Mammary epithelial cell (primary cell): ENCODE data around the gene PTGES2.

ENCODE experiments used
- EZH2 ChIP-seq: IDR thresholded peaks from 2 replicates; pipeline ENCODE4 v1.6.1; 2012; ENCODE audit warnings: low read length, inconsistent platforms, borderline replicate concordance
- TF ChIP-seq, protein P1 (sequence below), 2 donors: IDR thresholded peaks in 1 of 2; conservative IDR thresholded peaks in 1 of 2; 2 replicates each; pipeline ENCODE4 v1.5.1; 2011 to 2012; ENCODE audit warnings: inconsistent platforms in 2 of 2, low read length in 2 of 2, mild to moderate bottlenecking in 2 of 2, control low read depth in 1 of 2, low read depth in 1 of 2; ENCODE audit not compliant: insufficient read depth in 1 of 2; ENCODE audit errors: extremely low read depth in 1 of 2

GRCh38 chr9:128099932-128100491 is 27.5 kb downstream of the PTGES2 start:
- TF ChIP-seq, protein P1, sequence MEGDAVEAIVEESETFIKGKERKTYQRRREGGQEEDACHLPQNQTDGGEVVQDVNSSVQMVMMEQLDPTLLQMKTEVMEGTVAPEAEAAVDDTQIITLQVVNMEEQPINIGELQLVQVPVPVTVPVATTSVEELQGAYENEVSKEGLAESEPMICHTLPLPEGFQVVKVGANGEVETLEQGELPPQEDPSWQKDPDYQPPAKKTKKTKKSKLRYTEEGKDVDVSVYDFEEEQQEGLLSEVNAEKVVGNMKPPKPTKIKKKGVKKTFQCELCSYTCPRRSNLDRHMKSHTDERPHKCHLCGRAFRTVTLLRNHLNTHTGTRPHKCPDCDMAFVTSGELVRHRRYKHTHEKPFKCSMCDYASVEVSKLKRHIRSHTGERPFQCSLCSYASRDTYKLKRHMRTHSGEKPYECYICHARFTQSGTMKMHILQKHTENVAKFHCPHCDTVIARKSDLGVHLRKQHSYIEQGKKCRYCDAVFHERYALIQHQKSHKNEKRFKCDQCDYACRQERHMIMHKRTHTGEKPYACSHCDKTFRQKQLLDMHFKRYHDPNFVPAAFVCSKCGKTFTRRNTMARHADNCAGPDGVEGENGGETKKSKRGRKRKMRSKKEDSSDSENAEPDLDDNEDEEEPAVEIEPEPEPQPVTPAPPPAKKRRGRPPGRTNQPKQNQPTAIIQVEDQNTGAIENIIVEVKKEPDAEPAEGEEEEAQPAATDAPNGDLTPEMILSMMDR (conservative IDR thresholded peaks at IDR 0.05 in 1 of 2, IDR thresholded peaks at IDR 0.05 in 1 of 2; ENCODE audit: extremely low read depth in 1 of 2, insufficient read depth in 1 of 2, low read depth in 1 of 2, low read length in 2 of 2) = no peak
- TF ChIP-seq EZH2 = no peak
